HEK293 (cell line): ENCODE results near the gene ALOX5AP.

ENCODE experiments used
- CTCF ChIA-PET: fragments of 350-600 bp; formaldehyde crosslinking; extraction: SDS; loops from one replicate; lab custom pipeline; 2021; ENCODE audit warnings: antibody characterized with exemption; lab: Yijun Ruan, JAX
- POLR2A ChIA-PET: fragments of 300-600 bp; formaldehyde crosslinking; extraction: SDS; loops from one replicate; lab custom pipeline; 2020; ENCODE audit warnings: antibody characterized with exemption, inconsistent platforms; lab: Yijun Ruan, JAX
- H3K27ac ChIP-seq: fragments of 200-500 bp; sonication (Bioruptor generic); 2 replicates; pipeline ENCODE4 v1.5.1; 2014; ENCODE audit warnings: low read depth, low read length, control low read depth, inconsistent platforms; ENCODE audit errors: extremely low read depth
- H3K36me3 ChIP-seq, 2 experiments: fragments of 200-500 bp in 1 of 2; sonication (Bioruptor generic) in 1 of 2; 1 replicate in 1 of 2; 2 replicates in 1 of 2; pipeline ENCODE4 v1.5.1; 2014 to 2017; ENCODE audit warnings: inconsistent platforms in 2 of 2, low read length in 2 of 2; ENCODE audit not compliant: control insufficient read depth in 2 of 2, insufficient read depth in 1 of 2
- H3K4me1 ChIP-seq: fragments of 200-500 bp; sonication (Bioruptor generic); 2 replicates; pipeline ENCODE4 v1.5.1; 2014; ENCODE audit warnings: mild to moderate bottlenecking, low read length, inconsistent platforms; ENCODE audit not compliant: control insufficient read depth, insufficient read depth
- H3K4me3 ChIP-seq: 2 replicates; pipeline ENCODE4 v1.5.1; 2011; ENCODE audit warnings: low read depth, mild to moderate bottlenecking, control low read depth, low read length, moderate library complexity
- H3K9me3 ChIP-seq: fragments of 200-500 bp; sonication (Bioruptor generic); 2 replicates; pipeline ENCODE4 v1.5.1; 2014; ENCODE audit warnings: low read depth, low read length, inconsistent platforms; ENCODE audit not compliant: control insufficient read depth, insufficient read depth
- HIC1 ChIP-seq: fragments of 450-650 bp; formaldehyde crosslinking; IDR thresholded peaks from 2 replicates; pipeline ENCODE4 v1.5.1; 2016; ENCODE audit warnings: missing biosample characterization, missing genetic modification characterization
- KLF10 ChIP-seq: fragments of 450-650 bp; IDR thresholded peaks from 2 replicates; pipeline ENCODE4 v1.5.1; 2018; ENCODE audit warnings: missing biosample characterization, mild to moderate bottlenecking, missing genetic modification characterization
- OVOL3 ChIP-seq: fragments of 450-650 bp; formaldehyde crosslinking; IDR thresholded peaks from 2 replicates; pipeline ENCODE4 v1.5.1; 2016; ENCODE audit warnings: missing biosample characterization, missing genetic modification characterization
- PBX3 ChIP-seq: sonication (generic); formaldehyde crosslinking; IDR thresholded peaks from 2 replicates; pipeline ENCODE4 v1.8.1; 2022; ENCODE audit warnings: mild to moderate bottlenecking, moderate library complexity, missing genetic modification reagents
- YY2 ChIP-seq: fragments of 450-650 bp; formaldehyde crosslinking; IDR thresholded peaks from 2 replicates; pipeline ENCODE4 v1.5.1; 2016; ENCODE audit warnings: missing biosample characterization, missing genetic modification characterization
- ZBTB49 ChIP-seq: fragments of 450-650 bp; formaldehyde crosslinking; IDR thresholded peaks from 2 replicates; pipeline ENCODE4 v1.5.1; 2016; ENCODE audit warnings: missing biosample characterization, missing genetic modification characterization, low read depth
- ZFHX2 ChIP-seq: fragments of 450-650 bp; formaldehyde crosslinking; conservative IDR thresholded peaks from 2 replicates; pipeline ENCODE4 v1.5.1; 2016; ENCODE audit warnings: missing biosample characterization, missing genetic modification characterization
- ZNF133 ChIP-seq: fragments of 450-650 bp; formaldehyde crosslinking; IDR thresholded peaks from 2 replicates; pipeline ENCODE4 v1.5.1; 2016; ENCODE audit warnings: missing biosample characterization, missing genetic modification characterization
- ZNF138 ChIP-seq: fragments of 450-650 bp; formaldehyde crosslinking; IDR thresholded peaks from 2 replicates; pipeline ENCODE4 v1.5.1; 2016; ENCODE audit warnings: missing biosample characterization, missing genetic modification characterization, borderline replicate concordance
- ZNF202 ChIP-seq: fragments of 450-650 bp; formaldehyde crosslinking; IDR thresholded peaks from 2 replicates; pipeline ENCODE4 v1.5.1; 2016; ENCODE audit warnings: missing biosample characterization, missing genetic modification characterization, borderline replicate concordance
- ZNF23 ChIP-seq: fragments of 450-650 bp; formaldehyde crosslinking; IDR thresholded peaks from 2 replicates; pipeline ENCODE4 v1.5.1; 2016; ENCODE audit warnings: missing biosample characterization, missing genetic modification characterization, borderline replicate concordance
- ZNF302 ChIP-seq: fragments of 450-650 bp; formaldehyde crosslinking; IDR thresholded peaks from 2 replicates; pipeline ENCODE4 v1.5.1; 2016; ENCODE audit warnings: missing biosample characterization, missing genetic modification characterization, low read depth
- ZNF335 ChIP-seq: fragments of 450-650 bp; formaldehyde crosslinking; conservative IDR thresholded peaks from 2 replicates; pipeline ENCODE4 v1.5.1; 2016; ENCODE audit warnings: missing biosample characterization, missing genetic modification characterization
- ZNF341 ChIP-seq: fragments of 450-650 bp; formaldehyde crosslinking; IDR thresholded peaks from 2 replicates; pipeline ENCODE4; 2016; ENCODE audit warnings: low read depth, missing biosample characterization, missing genetic modification characterization
- ZNF354C ChIP-seq: fragments of 450-650 bp; formaldehyde crosslinking; IDR thresholded peaks from 2 replicates; pipeline ENCODE4 v1.5.1; 2016; ENCODE audit warnings: missing biosample characterization, missing genetic modification characterization, low read depth, borderline replicate concordance
- ZNF37A ChIP-seq: fragments of 450-650 bp; IDR thresholded peaks from 2 replicates; pipeline ENCODE4 v1.5.1; 2018; ENCODE audit warnings: missing biosample characterization, missing genetic modification characterization
- ZNF404 ChIP-seq: fragments of 450-650 bp; formaldehyde crosslinking; IDR thresholded peaks from 2 replicates; pipeline ENCODE4 v1.5.1; 2017; ENCODE audit warnings: missing biosample characterization, missing genetic modification characterization
- ZNF449 ChIP-seq: fragments of 450-650 bp; formaldehyde crosslinking; IDR thresholded peaks from 2 replicates; pipeline ENCODE4 v1.5.1; 2017; ENCODE audit warnings: missing biosample characterization, mild to moderate bottlenecking, missing genetic modification characterization, moderate library complexity
- ZNF548 ChIP-seq: fragments of 450-650 bp; formaldehyde crosslinking; IDR thresholded peaks from 2 replicates; pipeline ENCODE4 v1.5.1; 2016; ENCODE audit warnings: missing biosample characterization, missing genetic modification characterization
- ZNF654 ChIP-seq: fragments of 450-650 bp; formaldehyde crosslinking; IDR thresholded peaks from 2 replicates; pipeline ENCODE4 v1.5.1; 2016; ENCODE audit warnings: low read depth, missing biosample characterization, missing genetic modification characterization
- ZNF660 ChIP-seq: fragments of 450-650 bp; IDR thresholded peaks from 2 replicates; pipeline ENCODE4 v1.5.1; 2018; ENCODE audit warnings: missing biosample characterization, mild to moderate bottlenecking, missing genetic modification characterization
- ZNF707 ChIP-seq: fragments of 450-650 bp; formaldehyde crosslinking; IDR thresholded peaks from 2 replicates; pipeline ENCODE4 v1.5.1; 2016; ENCODE audit warnings: missing biosample characterization, missing genetic modification characterization
- ZSCAN16 ChIP-seq: fragments of 450-650 bp; formaldehyde crosslinking; IDR thresholded peaks from 2 replicates; pipeline ENCODE4 v1.5.1; 2016; ENCODE audit warnings: missing biosample characterization, missing genetic modification characterization
- ZXDB ChIP-seq: fragments of 450-650 bp; formaldehyde crosslinking; IDR thresholded peaks from 2 replicates; pipeline ENCODE4 v1.5.1; 2016; ENCODE audit warnings: missing biosample characterization, missing genetic modification characterization

ALOX5AP gene

GRCh38 chr13:30774214-30774730, 38.9 kb downstream of the ALOX5AP start (continued):
- no peak for TF ChIP-seq ZBTB49
- no peak for TF ChIP-seq ZNF302 (tag by site-specific recombination)
- TF ChIP-seq PBX3 (CRISPR knock-in tag), result no peak
- no peak for TF ChIP-seq ZNF341 (tag by site-specific recombination)
- no peak for TF ChIP-seq ZNF23 (tag by site-specific recombination)
- TF ChIP-seq ZNF707, result no peak
- TF ChIP-seq ZSCAN16 (tag by site-specific recombination), result no peak

- no peaks in the 10 kb centered on the region for H3K4me1 ChIP-seq
- CTCF ChIA-PET, result no interaction called here
- POLR2A ChIA-PET, result no interaction called here
- TF ChIP-seq ZNF133 (tag by site-specific recombination), result no peak
- no peak for TF ChIP-seq ZNF654
- TF ChIP-seq ZFHX2 (tag by site-specific recombination), result no peak
- no peak for TF ChIP-seq YY2 (tag by site-specific recombination)
- no peak for TF ChIP-seq KLF10 (tag by site-specific recombination)
- no peak for TF ChIP-seq ZXDB (tag by site-specific recombination)
- TF ChIP-seq ZNF548, result no peak
- TF ChIP-seq ZNF37A (tag by site-specific recombination), result no peak
- TF ChIP-seq ZNF138 (tag by site-specific recombination), result no peak
- TF ChIP-seq OVOL3 (tag by site-specific recombination), result no peak
- TF ChIP-seq ZNF202 (tag by site-specific recombination), result no peak
- TF ChIP-seq ZNF404 (tag by site-specific recombination), result no peak
- TF ChIP-seq, all 188 proteins: peak for 0
- Histone ChIP-seq H3K9me3 (no peaks in the 10 kb centered on the region), H3K36me3 (no peaks in the 10 kb centered on the region), H3K4me3 (no peak overlapping the region), H3K27ac (no peak overlapping the region)
Measured at GRCh38 chr13:30776661-30777060, 41.3 kb downstream of the ALOX5AP start.

- Histone ChIP-seq H3K36me3 (no peaks in the 10 kb centered on the region), H3K4me3 (no peak overlapping the region), H3K27ac (no peak overlapping the region), H3K4me1 (no peaks in the 10 kb centered on the region), H3K9me3 (no peaks in the 10 kb centered on the region)
- CTCF ChIA-PET, result interaction anchor here (0.6 to 0.8 kb wide), 2 partner anchors 26 to 46 kb away, joined by 3 read pairs; no protein-coding TSS in a partner anchor
- POLR2A ChIA-PET, result interaction anchor here (0.5 kb wide), 1 partner anchor 303 kb away, joined by 5 read pairs; no protein-coding TSS in a partner anchor
- TF ChIP-seq ZNF449 (tag by site-specific recombination), result no peak
- no peak for TF ChIP-seq ZNF23 (tag by site-specific recombination)
- no peak for TF ChIP-seq HIC1 (tag by site-specific recombination)
- no peak for TF ChIP-seq ZNF354C (tag by site-specific recombination)
- TF ChIP-seq ZNF660 (tag by site-specific recombination), result no peak
- no peak for TF ChIP-seq ZNF335 (tag by site-specific recombination)
Measured at GRCh38 chr13:30779016-30779415, 43.7 kb downstream of the ALOX5AP start.
